Esophagus squamous epithelium (tissue), 5 donors: ENCODE measurements around the gene NRXN3. TPM values are rescaled to one million over a fixed set of nuclear protein-coding genes. Genes with fewer than 3 reads are reported as not detected.

Source experiments
- DNase-seq: peaks from one replicate; lab custom pipeline; 2025; lab: John Stamatoyannopoulos, UW
- H3K27ac ChIP-seq, 4 donors: fragments of 200-600 bp; sonication (generic); one replicate each; pipeline ENCODE4 v1.5.1; 2016 to 2019; ENCODE audit warnings: mild to moderate bottlenecking in 1 of 4
- H3K27me3 ChIP-seq, 4 donors: fragments of 200-600 bp; sonication (generic); 1 replicate in 3 of 4; 2 replicates in 1 of 4; pipeline versions ENCODE4 v1.5.1 to v1.6.0; 2017 to 2021; ENCODE audit warnings: antibody characterized with exemption in 1 of 4
- H3K36me3 ChIP-seq, 3 donors: fragments of 200-600 bp; sonication (generic); one replicate each; pipeline ENCODE4 v1.5.1; 2016 to 2019
- H3K4me1 ChIP-seq, 3 donors: fragments of 200-600 bp; sonication (generic); one replicate each; pipeline ENCODE4 v1.5.1; 2017 to 2019
- H3K4me3 ChIP-seq, 4 donors: fragments of 200-600 bp; sonication (generic); 1 replicate in 3 of 4; 2 replicates in 1 of 4; pipeline ENCODE4 v1.5.1; 2016 to 2019; ENCODE audit warnings: mild to moderate bottlenecking in 2 of 4, moderate library complexity in 1 of 4
- H3K9me3 ChIP-seq, 3 donors: fragments of 200-600 bp; sonication (generic); one replicate each; pipeline ENCODE4 v1.5.1; 2016 to 2019
- POLR2A ChIP-seq, 4 donors: fragments of 450-650 bp; IDR thresholded peaks; one replicate each; pipeline ENCODE4 v1.6.1; 2017; ENCODE audit warnings: antibody characterized with exemption in 4 of 4, mild to moderate bottlenecking in 4 of 4, moderate library complexity in 3 of 4
- WGBS, 2 donors: methylation state at CpG; one replicate each; pipeline ENCODE4 v1.1.5; 2018; 5-methylcytosine and 5-hydroxymethylcytosine counted together
- intact Hi-C: fragments of 100-400 bp; cut with DNase I; formaldehyde crosslinking; loops from one replicate; pipeline ENCODE4 v1.15.0; 2022
- total RNA-seq, 4 donors: library from RNA; depleted of rRNA; stranded (reverse); fragments of >200 nt; gene quantifications; one replicate each; pipeline ENCODE4 v1.1.0, GENCODE V29; 2016
- TF ChIP-seq, protein P1 (sequence below), 6 experiments: fragments of 450-650 bp in 4 of 6; fragments of 200-600 bp in 2 of 6; sonication (generic) in 2 of 6; IDR thresholded peaks; one replicate each; pipeline ENCODE4 v1.5.1; 2016 to 2019; ENCODE audit warnings: antibody characterized with exemption in 6 of 6, mild to moderate bottlenecking in 4 of 6, moderate library complexity in 4 of 6
- donor health status: DM: yes; HTN: yes; CAD: no.

NRXN3 gene
- total RNA-seq, 4 donors from 2014 or later = 0.30 to 15.8 (median 1.5) TPM

DNA sequence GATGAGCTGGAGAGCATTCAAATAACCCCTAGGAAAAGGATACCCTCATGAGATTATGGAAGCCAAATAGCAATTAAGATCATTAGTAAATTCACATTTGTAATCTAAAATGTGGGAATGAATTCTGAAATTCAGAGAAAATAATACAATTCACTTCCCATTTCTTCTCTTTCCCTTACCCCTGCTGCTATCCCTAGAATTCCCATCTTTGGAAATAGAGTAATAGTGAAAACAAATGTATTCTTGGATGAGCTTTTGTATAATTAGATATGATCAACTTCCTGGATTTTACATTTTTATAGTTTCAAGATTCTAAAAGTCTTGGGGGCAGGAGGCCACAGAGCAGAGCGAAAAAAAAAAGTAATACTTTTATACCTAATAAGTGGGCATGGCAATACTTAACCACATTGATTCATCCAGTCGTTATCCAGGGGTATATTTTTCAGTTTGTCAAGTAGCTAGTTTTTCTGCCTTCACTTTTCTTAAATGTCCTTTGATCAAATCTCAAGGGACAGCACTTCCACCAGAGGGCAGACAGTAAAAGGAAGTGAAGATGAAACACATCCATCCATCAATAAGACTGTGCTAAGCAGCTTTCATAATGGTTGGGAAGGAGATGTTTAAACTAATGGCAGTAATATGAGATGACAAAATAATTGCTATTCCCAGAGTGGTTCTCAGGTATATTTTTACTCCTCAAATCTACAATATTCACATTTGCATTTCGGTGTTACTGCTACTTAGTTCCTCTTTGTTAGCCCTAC, 1639.9 kb downstream of the NRXN3 start:
- intact Hi-C loops = no loop called here
- H3K4me3 ChIP-seq = no peak overlapping the region
- H3K4me1 ChIP-seq = no peaks in the 10 kb centered on the region
- DNase-seq = no peak
- no peaks in the 10 kb centered on the region for H3K36me3 ChIP-seq
- no peaks in the 10 kb centered on the region for H3K27me3 ChIP-seq
- TF ChIP-seq POLR2A (IDR thresholded peaks at IDR 0.05) = no peak
- TF ChIP-seq, protein P1, sequence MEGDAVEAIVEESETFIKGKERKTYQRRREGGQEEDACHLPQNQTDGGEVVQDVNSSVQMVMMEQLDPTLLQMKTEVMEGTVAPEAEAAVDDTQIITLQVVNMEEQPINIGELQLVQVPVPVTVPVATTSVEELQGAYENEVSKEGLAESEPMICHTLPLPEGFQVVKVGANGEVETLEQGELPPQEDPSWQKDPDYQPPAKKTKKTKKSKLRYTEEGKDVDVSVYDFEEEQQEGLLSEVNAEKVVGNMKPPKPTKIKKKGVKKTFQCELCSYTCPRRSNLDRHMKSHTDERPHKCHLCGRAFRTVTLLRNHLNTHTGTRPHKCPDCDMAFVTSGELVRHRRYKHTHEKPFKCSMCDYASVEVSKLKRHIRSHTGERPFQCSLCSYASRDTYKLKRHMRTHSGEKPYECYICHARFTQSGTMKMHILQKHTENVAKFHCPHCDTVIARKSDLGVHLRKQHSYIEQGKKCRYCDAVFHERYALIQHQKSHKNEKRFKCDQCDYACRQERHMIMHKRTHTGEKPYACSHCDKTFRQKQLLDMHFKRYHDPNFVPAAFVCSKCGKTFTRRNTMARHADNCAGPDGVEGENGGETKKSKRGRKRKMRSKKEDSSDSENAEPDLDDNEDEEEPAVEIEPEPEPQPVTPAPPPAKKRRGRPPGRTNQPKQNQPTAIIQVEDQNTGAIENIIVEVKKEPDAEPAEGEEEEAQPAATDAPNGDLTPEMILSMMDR (IDR thresholded peaks at IDR 0.05) = peak in 2 of 6 experiments; percentile 6 to 27
- no peak overlapping the region for H3K27ac ChIP-seq
- 59 to 67% methylated on average over 3 of the region's 3 CpGs for WGBS, 2 donors
- no peaks in the 10 kb centered on the region for H3K9me3 ChIP-seq

DNA sequence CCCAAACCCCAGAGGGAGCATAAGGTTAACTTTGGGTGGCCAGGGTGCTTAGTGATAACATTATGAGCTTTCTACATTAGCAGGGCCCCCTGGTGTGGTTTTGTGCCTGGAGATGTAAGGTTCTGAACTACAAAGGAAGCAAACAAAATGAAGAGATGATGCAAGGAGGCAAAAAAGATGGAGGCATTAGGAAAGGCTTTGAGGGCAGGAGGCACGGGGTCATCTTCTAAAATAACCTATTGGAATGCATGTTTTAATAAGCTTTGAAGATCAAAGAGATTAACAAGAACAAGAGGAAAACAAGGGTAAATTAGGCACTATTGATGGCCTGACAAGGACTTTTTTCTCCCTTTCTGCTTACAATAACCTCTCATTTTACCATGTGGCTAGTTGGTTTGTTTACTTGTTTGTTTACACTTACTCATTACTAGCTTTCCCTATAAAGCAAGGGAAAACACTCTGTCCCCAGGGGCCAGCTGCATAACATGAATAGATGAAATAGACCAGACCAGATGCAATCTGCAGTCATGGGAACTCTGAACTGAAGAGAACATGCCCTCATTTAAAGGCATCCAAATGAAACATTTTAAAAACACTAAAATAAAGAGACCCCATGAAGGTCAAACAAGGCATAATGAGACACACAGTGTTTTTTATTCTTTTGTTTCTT, 1650.8 kb downstream of the NRXN3 start:
- H3K27me3 ChIP-seq = no peaks in the 10 kb centered on the region
- no peaks in the 10 kb centered on the region for H3K4me1 ChIP-seq
- intact Hi-C loops = no loop called here
- no peak for DNase-seq
- H3K4me3 ChIP-seq = no peak overlapping the region
- no peaks in the 10 kb centered on the region for H3K36me3 ChIP-seq
- TF ChIP-seq POLR2A (IDR thresholded peaks at IDR 0.05) = no peak
- TF ChIP-seq, protein P1 (IDR thresholded peaks at IDR 0.05) = no peak
- no peak overlapping the region for H3K27ac ChIP-seq
- no peaks in the 10 kb centered on the region for H3K9me3 ChIP-seq
- 20 to 28% methylated on average over 1 of the region's 1 CpG for WGBS, 2 donors

DNA sequence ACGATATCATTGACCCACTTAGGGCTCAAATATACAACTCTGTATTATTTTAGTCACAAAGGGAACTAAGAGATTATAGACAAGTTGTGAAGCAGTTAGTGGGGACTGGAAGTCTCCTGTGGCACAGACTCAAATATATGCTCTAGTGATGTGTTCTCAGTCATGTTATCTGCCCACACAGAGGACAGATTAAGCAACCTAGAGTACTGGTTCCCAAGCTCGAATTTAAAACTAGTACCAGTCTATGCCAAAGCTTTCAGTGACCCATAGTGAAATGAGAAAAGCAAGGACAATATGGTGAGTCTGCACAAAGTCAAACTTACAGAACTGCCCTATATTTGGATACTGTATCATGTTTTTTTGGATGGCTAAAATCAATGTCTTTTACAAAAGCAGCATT, 1651.9 kb downstream of the NRXN3 start:
- Histone ChIP-seq H3K4me3 (no peak overlapping the region), H3K27ac (no peak overlapping the region), H3K9me3 (no peaks in the 10 kb centered on the region), H3K4me1 (no peaks in the 10 kb centered on the region), H3K36me3 (no peaks in the 10 kb centered on the region), H3K27me3 (no peaks in the 10 kb centered on the region)
- DNase-seq = no peak
- WGBS, 2 donors = 48 to 57% methylated on average over 2 of the region's 2 CpGs
- TF ChIP-seq POLR2A (IDR thresholded peaks at IDR 0.05) = no peak
- TF ChIP-seq, protein P1 (IDR thresholded peaks at IDR 0.05) = no peak
- intact Hi-C loops = no loop called here

DNA sequence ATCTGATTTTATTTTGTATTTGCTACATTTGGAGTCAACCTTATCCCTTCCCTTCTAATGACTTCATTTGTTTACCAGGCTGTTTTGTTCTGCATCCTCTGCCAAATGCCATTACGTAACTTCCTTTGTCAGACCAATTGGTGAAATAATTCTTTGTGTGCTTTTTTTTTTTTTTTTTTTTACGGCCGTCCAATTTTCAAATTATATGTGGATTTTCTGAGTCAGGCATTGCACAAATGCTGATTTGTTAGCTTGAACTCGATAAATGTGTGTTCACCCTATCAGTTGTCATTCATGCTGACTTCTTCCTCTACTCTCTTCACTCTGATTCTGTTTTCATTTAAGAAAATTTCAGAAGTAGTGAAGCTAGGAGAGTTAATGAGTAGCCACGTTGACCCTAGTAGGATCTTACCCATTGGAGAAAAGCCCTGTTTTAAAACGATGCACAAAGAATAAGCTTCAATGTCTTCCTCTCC, 1654.9 kb downstream of the NRXN3 start:
- H3K4me3 ChIP-seq = no peak overlapping the region
- H3K4me1 ChIP-seq = no peaks in the 10 kb centered on the region
- no peaks in the 10 kb centered on the region for H3K36me3 ChIP-seq
- intact Hi-C loops = no loop called here
- WGBS, 2 donors = 50 to 54% methylated on average over 6 of the region's 6 CpGs
- H3K9me3 ChIP-seq = no peaks in the 10 kb centered on the region
- TF ChIP-seq, protein P1 (IDR thresholded peaks at IDR 0.05) = no peak
- TF ChIP-seq POLR2A (IDR thresholded peaks at IDR 0.05) = no peak
- no peaks in the 10 kb centered on the region for H3K27me3 ChIP-seq
- no peak for DNase-seq
- peak overlapping the region in 2 of 4 donors; percentile 21 to 25 for H3K27ac ChIP-seq

DNA sequence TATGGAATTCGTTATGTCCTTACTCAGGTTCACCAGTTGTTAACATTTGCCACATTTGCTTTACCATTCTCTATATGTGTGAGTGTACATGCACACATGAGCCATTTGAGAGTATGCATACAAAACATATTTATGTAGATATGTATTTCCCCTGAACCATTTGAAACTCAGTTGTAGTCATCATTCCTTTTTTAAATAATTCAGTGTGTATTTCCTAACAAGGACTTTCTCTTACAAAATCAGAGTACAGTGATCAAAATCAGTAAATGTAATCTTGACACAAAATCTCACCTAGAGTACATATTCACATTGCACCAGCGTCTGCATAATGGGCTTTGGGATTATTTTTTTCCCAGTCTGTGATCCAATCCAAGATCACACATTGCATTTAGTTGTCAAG, 1656.2 kb downstream of the NRXN3 start:
- H3K36me3 ChIP-seq = no peaks in the 10 kb centered on the region
- TF ChIP-seq, protein P1 (IDR thresholded peaks at IDR 0.05) = no peak
- no peak overlapping the region for H3K4me3 ChIP-seq
- intact Hi-C loops = no loop called here
- no peaks in the 10 kb centered on the region for H3K4me1 ChIP-seq
- 70 to 79% methylated on average over 2 of the region's 2 CpGs for WGBS, 2 donors
- H3K27ac ChIP-seq = no peak overlapping the region
- DNase-seq = no peak
- H3K27me3 ChIP-seq = no peaks in the 10 kb centered on the region
- H3K9me3 ChIP-seq = no peaks in the 10 kb centered on the region
